ENCODE measurements around the gene SNPH. TPM values are rescaled to one million over a fixed set of nuclear protein-coding genes. Genes with fewer than 3 reads are reported as not detected.

SNPH gene
- polyA plus RNA-seq, 2 of the 4 experiments (the other 2 are of a cell fraction) = 1.1 to 5.2 TPM

- ChIA-PET POLR2A (no interaction called here), CTCF (interaction anchor here (0.8 to 1.6 kb wide), 4 partner anchors 16 to 81 kb away, joined by 3 to 6 read pairs (median 4); no protein-coding TSS in a partner anchor)
- TF ChIP-seq HOXB5 (CRISPR knock-in tag; IDR thresholded peaks at IDR 0.05) = no peak
- no peak for TF ChIP-seq PBX3 (IDR thresholded peaks at IDR 0.05)
- TF ChIP-seq RARB (CRISPR knock-in tag; IDR thresholded peaks at IDR 0.05) = no peak
- TF ChIP-seq JUNB (IDR thresholded peaks at IDR 0.05) = no peak
- TF ChIP-seq RNF2 (IDR thresholded peaks at IDR 0.05; ENCODE audit: borderline replicate concordance, low read depth) = no peak
- TF ChIP-seq JUN (IDR thresholded peaks at IDR 0.05) = no peak
- no peak for TF ChIP-seq TFCP2L1 (CRISPR knock-in tag; IDR thresholded peaks at IDR 0.05)
- no peak for TF ChIP-seq CHD2 (IDR thresholded peaks at IDR 0.05; ENCODE audit: low read length, partially characterized antibody)
- no peak for TF ChIP-seq RFX5 (IDR thresholded peaks at IDR 0.05)
- no peak for TF ChIP-seq FOSL2 (IDR thresholded peaks at IDR 0.05)
- TF ChIP-seq FOSL2 (CRISPR knock-in tag; IDR thresholded peaks at IDR 0.05) = no peak
- TF ChIP-seq RCOR1 (IDR thresholded peaks at IDR 0.05; ENCODE audit: low read depth, low read length) = no peak
- no peak for TF ChIP-seq CBX8 (IDR thresholded peaks at IDR 0.05)
- no peak for TF ChIP-seq EP300 (IDR thresholded peaks at IDR 0.05)
- no peak for TF ChIP-seq MAFK (IDR thresholded peaks at IDR 0.05; ENCODE audit: partially characterized antibody)
- TF ChIP-seq CHD4 (IDR thresholded peaks at IDR 0.05; ENCODE audit: borderline replicate concordance) = no peak
- TF ChIP-seq NR3C1 (IDR thresholded peaks at IDR 0.05) = no peak
- Histone ChIP-seq H3K4me3 (peak overlapping the region; percentile 89), H3K4me1 (peaks cover 21% of the 10 kb centered on the region), H3K9me3 (peaks cover 6% of the 10 kb centered on the region), H3K4me2 (peak overlapping the region; percentile 77), H3K27ac (peak overlapping the region in 1 of 2 experiments; percentile 88; a peak in 4 of 6 replicates)
- no peak for DNase-seq (ENCODE audit: low read depth in 1 of 2, low spot score in 1 of 2)
- ATAC-seq = no peak
- 85% methylated on average over 8 of the region's 8 CpGs for WGBS (ENCODE audit: missing lambda C conversion rate)
- FAIRE-seq = no peak
Observed at GRCh38 chr20:1267161-1267560, 1.1 kb downstream of the SNPH start.

GRCh38 chr20:1267809-1268374 lies 1.8 kb downstream of the SNPH start:
- POLR2A ChIA-PET = no interaction called here
- Histone ChIP-seq H3K27ac (no peak overlapping the region), H3K9me3 (no peaks in the 10 kb centered on the region; the same call in 2 of the 3 replicates), H3K4me1 (peaks cover 21% of the 10 kb centered on the region), H3K4me3 (no peak overlapping the region), H3K4me2 (no peak overlapping the region)
- DNase-seq (ENCODE audit: low read depth in 1 of 2, low spot score in 1 of 2) = no peak
- FAIRE-seq = no peak
- ATAC-seq = no peak
- 92% methylated on average over 3 of the region's 3 CpGs for WGBS (ENCODE audit: missing lambda C conversion rate)
- TF ChIP-seq MAFK (IDR thresholded peaks at IDR 0.05; ENCODE audit: partially characterized antibody) = no peak
- TF ChIP-seq EHF (CRISPR knock-in tag; IDR thresholded peaks at IDR 0.05) = no peak
- TF ChIP-seq MAZ (IDR thresholded peaks at IDR 0.05; ENCODE audit: borderline replicate concordance, low read depth, low read length) = no peak
- CTCF ChIA-PET = interaction anchor here (0.6 kb wide), 1 partner anchor 211 kb away, joined by 3 read pairs; no protein-coding TSS in a partner anchor

- TF ChIP-seq FOSL2 (IDR thresholded peaks at IDR 0.05) = no peak
- no peak for TF ChIP-seq FOSL2 (CRISPR knock-in tag; IDR thresholded peaks at IDR 0.05)
- TF ChIP-seq HEYL (CRISPR knock-in tag; IDR thresholded peaks at IDR 0.05) = no peak
- no peak for TF ChIP-seq RCOR1 (IDR thresholded peaks at IDR 0.05; ENCODE audit: low read depth, low read length)
- no peak for TF ChIP-seq CBX8 (IDR thresholded peaks at IDR 0.05)
- CTCF ChIA-PET = interaction anchor here (1.4 to 2.7 kb wide), 3 partner anchors 14 to 235 kb away, joined by 4 to 9 read pairs (median 6); no protein-coding TSS in a partner anchor
Observed at GRCh38 chr20:1269235-1269634, 3.1 kb downstream of the SNPH start.

GRCh38 chr20:1269850-1270249 lies 3.8 kb downstream of the SNPH start:
- Histone ChIP-seq H3K4me3 (no peak overlapping the region), H3K27ac (no peak overlapping the region), H3K9me3 (no peaks in the 10 kb centered on the region), H3K4me2 (no peak overlapping the region), H3K4me1 (peaks cover 21% of the 10 kb centered on the region)
- FAIRE-seq (no peak), DNase-seq (ENCODE audit: low read depth in 1 of 2, low spot score in 1 of 2) (no peak), ATAC-seq (no peak)
- TF ChIP-seq HDAC2 (IDR thresholded peaks at IDR 0.05) = no peak
- no peak for TF ChIP-seq EP300 (IDR thresholded peaks at IDR 0.05)
- no peak for TF ChIP-seq ZC3H11A (IDR thresholded peaks at IDR 0.05)
- TF ChIP-seq RFX5 (IDR thresholded peaks at IDR 0.05) = no peak
- no peak for TF ChIP-seq CBX8 (IDR thresholded peaks at IDR 0.05)
- no peak for TF ChIP-seq RAD21 (conservative IDR thresholded peaks at IDR 0.05 in 1 of 2, IDR thresholded peaks at IDR 0.05 in 1 of 2)
- TF ChIP-seq BHLHE40 (IDR thresholded peaks at IDR 0.05; ENCODE audit: low read depth, low read length) = no peak
- no peak for TF ChIP-seq PHF8 (IDR thresholded peaks at IDR 0.05; ENCODE audit: borderline replicate concordance, low read depth)
- TF ChIP-seq MAX (IDR thresholded peaks at IDR 0.05) = no peak
- TF ChIP-seq ZSCAN20 (CRISPR knock-in tag; IDR thresholded peaks at IDR 0.05) = no peak
- no peak for TF ChIP-seq ZNF302 (CRISPR knock-in tag; IDR thresholded peaks at IDR 0.05)
- POLR2A ChIA-PET = no interaction called here
- 98% methylated on average over 3 of the region's 3 CpGs for WGBS (ENCODE audit: missing lambda C conversion rate)
- CTCF ChIA-PET = interaction anchor here (0.9 to 2.7 kb wide), 5 partner anchors 10 to 234 kb away, joined by 3 to 9 read pairs (median 4); no protein-coding TSS in a partner anchor

More at GRCh38 chr20:1269235-1269634, 3.1 kb downstream of the SNPH start:
- Histone ChIP-seq H3K4me1 (peaks cover 21% of the 10 kb centered on the region), H3K4me2 (no peak overlapping the region), H3K9me3 (no peaks in the 10 kb centered on the region), H3K4me3 (no peak overlapping the region), H3K27ac (no peak overlapping the region)
- DNase-seq (ENCODE audit: low read depth in 1 of 2, low spot score in 1 of 2) = no peak
- ATAC-seq = no peak
- POLR2A ChIA-PET = no interaction called here
- no peak for FAIRE-seq
- 86% methylated on average over 8 of the region's 8 CpGs for WGBS (ENCODE audit: missing lambda C conversion rate)
